Measurements from ENCODE around the gene HIRA.

The HIRA gene

GRCh38 chr22:19357270-19358105 is 74.0 kb downstream of the HIRA start:
- DNase-seq (ENCODE audit: low spot score) = no peak

GRCh38 chr22:19356708-19357269 is 74.7 kb downstream of the HIRA start:
- no peak for DNase-seq (ENCODE audit: low spot score)

DNA sequence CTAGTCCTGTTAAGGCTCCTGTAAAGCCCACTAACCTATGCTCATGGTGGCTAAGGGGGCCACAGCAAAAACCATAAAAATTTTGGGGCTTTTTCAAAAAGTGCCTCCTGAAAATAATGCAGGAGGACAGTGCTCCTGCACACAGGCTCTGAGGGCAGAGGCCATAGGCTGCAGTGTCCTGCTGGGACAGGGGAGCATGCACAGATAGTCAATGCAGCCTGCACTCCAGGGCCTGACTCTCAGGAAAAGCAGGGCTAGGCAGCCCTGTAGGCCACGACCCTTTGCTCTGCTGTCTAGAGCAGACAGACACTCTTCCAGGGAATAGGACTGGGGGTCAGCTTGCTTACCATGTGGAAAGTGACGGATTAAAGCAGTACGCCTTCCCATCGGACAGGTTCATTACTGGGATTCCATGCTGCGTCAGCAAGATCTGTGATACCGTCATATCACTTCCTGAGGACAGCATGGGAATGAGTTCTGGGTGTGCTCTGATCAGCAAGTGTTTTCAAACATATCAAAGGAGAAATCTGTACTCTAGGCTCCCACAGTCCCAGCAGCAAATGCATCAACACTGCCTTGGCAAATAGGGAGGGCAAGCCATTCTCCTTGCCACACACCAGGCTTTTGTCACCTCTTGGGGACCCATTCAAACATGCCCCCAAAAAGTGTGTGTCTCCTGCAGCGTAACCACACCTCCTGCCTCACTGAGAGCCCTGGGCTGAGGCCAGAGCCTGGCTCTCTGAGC is 75.9 kb downstream of the HIRA start:
- no peak for DNase-seq (ENCODE audit: low spot score)

- DNase-seq (ENCODE audit: low spot score) = no peak
These were observed 77.3 kb downstream of the HIRA start for GRCh38 chr22:19354201-19354600.

- DNase-seq (ENCODE audit: low spot score) = no peak
These were observed 78.0 kb downstream of the HIRA start for GRCh38 chr22:19353363-19354131.

DNA sequence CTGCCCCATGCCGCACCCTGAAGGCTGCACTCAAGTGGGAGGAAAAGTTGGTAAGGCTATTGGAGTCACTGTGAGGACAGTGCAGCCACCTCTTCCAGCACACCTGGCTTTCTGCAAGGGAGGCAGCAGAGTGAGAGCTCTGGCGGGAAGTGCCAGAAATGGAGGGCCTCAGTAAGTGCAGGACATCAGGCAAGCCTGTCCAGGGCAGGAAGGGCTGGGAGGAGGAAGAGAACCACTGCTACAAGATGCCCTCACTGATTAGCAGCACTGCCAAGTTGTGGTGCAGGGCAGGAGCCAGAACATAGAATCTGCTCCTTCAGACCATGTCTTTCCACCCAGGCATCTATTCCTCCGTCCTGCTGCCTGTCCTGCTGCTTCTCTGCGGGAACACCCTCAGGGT is 78.8 kb downstream of the HIRA start:
- no peak for DNase-seq (ENCODE audit: low spot score)

- no peak for DNase-seq (ENCODE audit: low spot score)
These were observed 79.3 kb downstream of the HIRA start for GRCh38 chr22:19352217-19352616.

DNA sequence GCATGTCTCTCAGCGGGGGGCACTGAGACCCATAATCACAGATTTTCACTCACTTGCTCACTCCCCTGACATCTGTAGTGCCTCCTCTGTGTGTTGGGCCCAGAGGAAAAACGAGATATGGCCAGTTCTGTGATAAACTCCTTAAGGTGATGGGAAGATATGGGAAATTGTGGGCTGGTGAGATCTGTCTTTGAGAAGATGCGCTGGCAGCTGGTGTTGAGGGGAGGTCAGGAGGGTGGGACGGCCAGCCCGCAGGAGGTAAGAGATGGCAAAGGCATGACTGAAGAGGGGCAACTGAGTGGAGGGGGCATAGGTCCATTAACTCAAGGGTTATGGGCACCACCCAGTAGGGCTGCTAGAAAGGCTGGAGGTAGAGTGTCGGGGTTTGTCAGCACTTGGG is 79.9 kb downstream of the HIRA start:
- DNase-seq (ENCODE audit: low spot score) = no peak

- DNase-seq (ENCODE audit: low spot score) = no peak
These were observed 80.6 kb downstream of the HIRA start for GRCh38 chr22:19350947-19351346.

GRCh38 chr22:19350476-19350859 is 81.1 kb downstream of the HIRA start:
- DNase-seq (ENCODE audit: low spot score) = no peak

DNA sequence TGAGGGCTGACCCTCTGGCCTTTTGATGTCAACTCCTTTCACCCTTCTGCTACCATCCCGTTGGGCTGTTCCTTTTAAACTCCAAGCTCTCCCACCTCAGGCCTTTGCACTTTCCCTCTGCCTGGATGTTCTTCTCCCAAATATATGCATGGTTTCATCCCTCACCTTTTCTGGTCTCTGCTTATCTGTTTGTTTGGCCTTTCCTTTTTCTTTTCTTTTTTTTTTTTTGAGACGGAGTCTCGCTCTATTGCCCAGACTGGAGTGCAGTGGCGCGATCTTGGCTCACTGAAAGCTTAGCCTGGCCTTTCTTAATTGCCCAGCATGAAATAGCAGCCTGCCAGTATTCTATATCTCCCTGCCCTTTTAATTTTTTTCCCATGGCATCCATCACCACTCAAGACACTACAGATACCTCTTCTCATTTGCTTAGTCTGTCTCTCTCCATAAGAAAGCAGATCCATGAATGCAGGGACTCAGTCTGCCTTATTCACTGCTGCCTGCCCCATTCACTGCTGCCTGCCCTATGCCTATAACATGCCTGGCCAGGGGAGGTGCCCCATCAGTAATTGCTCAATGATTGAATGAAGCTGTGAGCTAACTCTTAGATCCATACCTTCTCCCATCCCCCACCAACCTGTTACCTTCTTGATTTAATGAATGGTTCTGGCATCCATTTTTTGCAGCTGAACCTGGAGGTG is 81.6 kb downstream of the HIRA start:
- DNase-seq (ENCODE audit: low spot score) = no peak

DNA sequence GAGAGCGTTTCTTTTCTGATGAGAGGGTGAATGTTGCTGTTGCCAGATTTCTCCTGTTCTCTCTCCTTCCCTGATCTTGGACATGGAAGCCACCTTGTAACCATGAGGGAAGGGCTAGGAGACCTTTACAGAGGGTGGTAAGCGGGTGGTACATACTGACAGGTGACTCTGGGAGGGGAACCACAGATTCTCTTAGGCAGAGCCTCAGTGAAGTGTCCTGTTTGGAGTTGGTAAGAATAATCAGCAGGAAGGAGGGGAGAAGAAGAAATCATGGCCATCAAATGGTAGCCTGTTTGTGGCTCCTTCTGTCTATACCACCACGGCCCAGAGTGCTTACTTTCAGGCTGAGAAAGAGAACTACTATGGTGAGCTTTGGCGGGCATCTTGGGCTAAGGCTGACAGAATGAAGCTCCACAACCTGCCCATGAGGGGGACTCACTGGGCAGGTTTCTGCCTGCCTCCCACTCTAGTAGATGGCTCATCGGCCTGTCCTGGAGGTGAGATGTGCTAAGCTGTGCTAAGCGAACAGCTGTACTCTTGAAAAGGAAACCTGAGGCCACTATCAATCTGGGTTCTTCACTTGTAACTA is 84.8 kb downstream of the HIRA start:
- DNase-seq (ENCODE audit: low spot score) = no peak

DNA sequence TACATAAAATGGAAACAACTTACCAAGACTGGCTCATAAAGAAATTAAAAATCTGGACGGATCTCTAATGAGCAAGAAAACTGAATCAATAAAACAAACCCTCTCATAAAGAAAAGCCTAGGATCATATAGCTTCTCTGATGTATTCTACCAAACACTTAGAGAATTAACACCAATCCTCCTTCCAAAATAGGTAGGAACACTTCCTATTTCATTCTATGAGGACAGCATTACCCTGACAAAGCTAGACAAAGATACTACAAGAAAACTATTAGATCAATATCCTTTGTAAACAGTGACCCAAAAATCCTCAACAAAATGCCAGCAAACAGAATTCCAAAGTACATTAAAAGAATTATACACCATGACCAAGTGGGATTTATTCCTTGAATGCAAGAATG is 87.1 kb downstream of the HIRA start:
- no peak for DNase-seq (ENCODE audit: low spot score)

DNA sequence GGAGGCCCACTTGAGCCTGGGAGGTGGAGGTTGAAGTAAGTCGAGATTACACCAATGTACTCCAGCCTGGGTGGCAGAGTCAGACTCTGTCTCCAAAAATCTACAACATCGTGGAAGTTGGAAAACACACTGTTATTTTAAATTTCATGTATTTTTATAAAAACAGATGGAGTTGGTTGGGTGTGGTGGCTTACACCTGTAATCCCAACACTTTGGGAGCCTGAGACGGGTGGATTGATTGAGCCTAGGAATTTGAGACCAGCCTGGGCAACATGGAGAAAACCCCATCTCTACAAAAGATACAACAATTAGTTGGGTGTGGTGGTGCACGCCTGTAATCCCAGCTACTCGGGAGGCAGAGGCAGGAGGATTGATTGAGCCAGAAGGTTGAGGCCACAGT is 88.1 kb downstream of the HIRA start:
- DNase-seq (ENCODE audit: low spot score) = no peak

DNA sequence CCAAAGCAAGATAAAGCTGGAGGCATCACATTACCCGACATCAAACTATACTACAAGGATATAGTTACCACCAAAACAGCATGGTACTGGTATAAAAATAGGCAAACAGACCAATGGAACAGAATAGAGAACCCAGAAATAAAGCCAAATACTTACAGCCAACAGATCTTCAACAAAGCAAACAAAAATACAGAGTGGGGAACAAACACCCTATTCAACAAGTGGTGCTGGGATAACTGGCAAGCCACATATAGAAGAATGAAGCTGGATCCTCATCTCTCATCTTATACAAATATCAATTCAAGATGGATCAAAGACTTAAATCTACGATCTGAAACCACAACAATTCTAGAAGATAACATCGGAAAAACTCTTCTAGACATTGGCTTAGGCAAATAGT is 90.0 kb downstream of the HIRA start:
- DNase-seq (ENCODE audit: low spot score) = no peak

DNA sequence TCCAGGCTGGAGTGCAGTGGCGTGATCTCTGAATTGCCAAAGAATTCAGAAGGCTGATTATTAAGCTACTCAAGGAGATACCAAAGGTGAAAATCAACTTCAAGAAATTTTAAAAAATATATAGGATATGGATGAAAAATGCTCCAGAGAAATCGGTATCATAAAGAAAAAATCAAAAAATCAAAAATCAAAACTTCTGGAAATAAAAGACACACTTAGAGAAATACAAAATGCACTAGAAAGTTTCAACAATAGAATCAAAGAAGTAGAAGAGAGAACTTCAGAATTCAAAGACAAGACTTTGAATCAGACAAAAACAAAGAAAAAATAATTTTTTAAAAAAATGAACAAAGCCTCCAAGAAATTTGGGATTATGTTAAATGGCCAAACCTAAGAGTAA is 94.4 kb downstream of the HIRA start:
- no peak for DNase-seq (ENCODE audit: low spot score)

DNA sequence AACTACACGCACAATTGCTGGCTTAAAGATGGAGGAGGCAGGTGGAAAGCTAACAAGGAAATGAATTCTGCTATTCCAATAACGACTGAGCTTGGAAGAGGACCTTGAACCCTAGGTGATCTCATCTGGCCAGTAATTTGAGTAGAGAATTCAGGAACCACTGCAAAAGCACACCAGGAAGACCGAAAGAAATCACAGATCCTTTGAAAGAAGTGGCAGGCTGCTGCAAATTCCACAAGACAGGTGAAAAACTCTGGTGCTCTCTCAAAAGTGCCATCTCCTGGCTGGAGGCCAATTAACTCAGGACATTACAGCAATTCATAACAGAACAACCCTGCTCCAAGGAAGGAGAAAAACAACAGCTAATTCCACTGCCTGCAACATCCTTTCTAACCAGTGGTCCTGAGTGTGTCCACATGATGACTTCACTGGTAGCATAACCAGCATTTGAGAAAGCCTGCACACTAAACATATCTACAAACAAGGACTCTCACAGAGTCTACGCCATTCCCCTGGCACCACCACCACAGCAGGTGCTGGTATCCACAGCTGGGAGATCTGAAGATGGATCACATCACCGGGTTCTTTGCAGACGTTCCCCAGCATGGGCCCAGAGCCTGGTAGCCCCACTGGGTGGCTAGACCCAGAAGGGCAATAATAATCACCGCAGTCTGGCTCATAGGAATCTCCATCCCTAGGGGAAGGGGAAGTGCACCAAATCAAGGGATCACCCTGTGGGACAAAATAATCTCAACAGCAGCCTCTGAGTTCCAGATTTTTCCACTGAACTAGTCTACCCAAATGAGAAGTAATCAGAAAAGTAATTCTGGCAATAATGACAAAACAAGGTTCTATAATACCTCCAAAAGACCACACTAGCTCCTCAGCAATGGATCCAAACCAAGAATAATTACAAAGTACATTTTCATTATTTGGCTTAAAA is 95.1 kb downstream of the HIRA start:
- no peak for DNase-seq (ENCODE audit: low spot score)

DNA sequence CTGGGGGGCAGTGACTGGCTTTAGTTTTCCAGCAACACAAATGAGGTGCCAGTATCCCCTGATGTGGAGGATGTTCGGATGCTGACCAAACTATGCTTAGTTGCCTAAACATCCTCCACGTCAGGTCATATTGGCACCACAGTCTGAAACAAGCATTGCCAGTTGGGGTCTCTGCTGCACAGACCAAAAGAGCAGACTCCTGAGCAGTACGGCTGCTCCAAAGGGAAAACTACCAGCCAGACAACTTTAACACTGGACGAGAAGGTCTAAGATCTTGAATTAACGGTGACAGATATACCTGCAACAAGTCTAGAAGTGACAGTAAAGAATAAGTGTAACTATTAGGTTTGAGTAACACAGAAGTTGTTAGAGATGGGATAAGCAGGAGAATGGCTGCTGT is 99.6 kb downstream of the HIRA start:
- DNase-seq (ENCODE audit: low spot score) = no peak

GRCh38 chr22:19331474-19331873 is 100.1 kb downstream of the HIRA start:
- no peak for DNase-seq (ENCODE audit: low spot score)

- no peak for DNase-seq (ENCODE audit: low spot score)
These were observed 100.6 kb downstream of the HIRA start for GRCh38 chr22:19330865-19331418.
